22Rv1 (cell line): ENCODE measurements around the gene ATAT1.

Experiments used
- ZFX ChIP-seq: fragments of 450-650 bp; IDR thresholded peaks from 2 replicates; pipeline ENCODE4 v1.6.1; 2017; ENCODE audit warnings: antibody characterized with exemption, borderline replicate concordance
- TF ChIP-seq, protein P1 (sequence below): fragments of 450-650 bp; IDR thresholded peaks from 2 replicates; pipeline ENCODE4 v1.5.1; 2017; ENCODE audit warnings: mild to moderate bottlenecking

DNA sequence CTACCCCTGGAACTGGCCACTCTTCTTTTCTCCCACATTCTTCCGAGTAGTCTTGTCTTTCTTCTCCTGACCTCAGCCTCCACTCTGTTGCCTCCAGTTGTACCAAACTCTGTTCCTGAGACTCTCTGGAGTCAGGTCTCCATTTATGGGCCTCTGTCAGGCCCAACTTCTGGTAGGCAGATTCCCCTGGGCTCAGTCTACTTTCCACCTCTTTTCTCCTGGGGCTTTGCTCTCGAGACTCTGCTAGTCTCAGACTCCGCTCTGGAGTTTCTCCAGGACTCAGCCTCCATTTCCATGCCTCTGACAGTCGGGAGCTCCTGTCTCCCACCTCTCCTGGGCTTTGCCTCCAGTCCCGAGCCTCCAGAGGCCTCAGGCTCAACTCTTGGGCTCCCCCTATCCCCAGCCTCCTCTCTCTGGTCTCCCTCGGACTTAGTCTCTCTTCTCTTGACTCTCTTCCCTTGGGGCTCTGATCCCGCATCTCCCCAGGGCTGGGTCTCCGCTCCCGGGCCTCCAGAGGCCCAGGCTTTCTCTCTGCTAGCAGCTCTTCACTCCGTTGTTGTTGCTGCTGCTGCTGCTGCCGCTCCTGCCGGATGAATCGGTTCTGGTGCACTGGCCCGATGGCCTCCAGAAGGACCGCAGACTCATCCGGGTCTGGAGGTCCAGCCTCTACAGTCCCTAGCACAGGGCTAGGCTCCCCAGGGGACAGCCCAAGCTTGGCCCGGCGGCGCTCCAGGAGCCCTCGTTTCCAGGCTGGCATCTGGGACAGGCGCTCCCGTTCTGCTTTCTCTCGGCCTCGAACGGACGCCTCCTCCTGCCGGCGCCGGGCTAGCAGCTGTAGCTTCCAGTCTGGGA lies 58.7 kb downstream of the ATAT1 start:
- TF ChIP-seq, protein P1, sequence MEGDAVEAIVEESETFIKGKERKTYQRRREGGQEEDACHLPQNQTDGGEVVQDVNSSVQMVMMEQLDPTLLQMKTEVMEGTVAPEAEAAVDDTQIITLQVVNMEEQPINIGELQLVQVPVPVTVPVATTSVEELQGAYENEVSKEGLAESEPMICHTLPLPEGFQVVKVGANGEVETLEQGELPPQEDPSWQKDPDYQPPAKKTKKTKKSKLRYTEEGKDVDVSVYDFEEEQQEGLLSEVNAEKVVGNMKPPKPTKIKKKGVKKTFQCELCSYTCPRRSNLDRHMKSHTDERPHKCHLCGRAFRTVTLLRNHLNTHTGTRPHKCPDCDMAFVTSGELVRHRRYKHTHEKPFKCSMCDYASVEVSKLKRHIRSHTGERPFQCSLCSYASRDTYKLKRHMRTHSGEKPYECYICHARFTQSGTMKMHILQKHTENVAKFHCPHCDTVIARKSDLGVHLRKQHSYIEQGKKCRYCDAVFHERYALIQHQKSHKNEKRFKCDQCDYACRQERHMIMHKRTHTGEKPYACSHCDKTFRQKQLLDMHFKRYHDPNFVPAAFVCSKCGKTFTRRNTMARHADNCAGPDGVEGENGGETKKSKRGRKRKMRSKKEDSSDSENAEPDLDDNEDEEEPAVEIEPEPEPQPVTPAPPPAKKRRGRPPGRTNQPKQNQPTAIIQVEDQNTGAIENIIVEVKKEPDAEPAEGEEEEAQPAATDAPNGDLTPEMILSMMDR = no peak
- no peak for TF ChIP-seq ZFX
